ENCODE data around the gene MRPL11.

MRPL11 gene

DNA sequence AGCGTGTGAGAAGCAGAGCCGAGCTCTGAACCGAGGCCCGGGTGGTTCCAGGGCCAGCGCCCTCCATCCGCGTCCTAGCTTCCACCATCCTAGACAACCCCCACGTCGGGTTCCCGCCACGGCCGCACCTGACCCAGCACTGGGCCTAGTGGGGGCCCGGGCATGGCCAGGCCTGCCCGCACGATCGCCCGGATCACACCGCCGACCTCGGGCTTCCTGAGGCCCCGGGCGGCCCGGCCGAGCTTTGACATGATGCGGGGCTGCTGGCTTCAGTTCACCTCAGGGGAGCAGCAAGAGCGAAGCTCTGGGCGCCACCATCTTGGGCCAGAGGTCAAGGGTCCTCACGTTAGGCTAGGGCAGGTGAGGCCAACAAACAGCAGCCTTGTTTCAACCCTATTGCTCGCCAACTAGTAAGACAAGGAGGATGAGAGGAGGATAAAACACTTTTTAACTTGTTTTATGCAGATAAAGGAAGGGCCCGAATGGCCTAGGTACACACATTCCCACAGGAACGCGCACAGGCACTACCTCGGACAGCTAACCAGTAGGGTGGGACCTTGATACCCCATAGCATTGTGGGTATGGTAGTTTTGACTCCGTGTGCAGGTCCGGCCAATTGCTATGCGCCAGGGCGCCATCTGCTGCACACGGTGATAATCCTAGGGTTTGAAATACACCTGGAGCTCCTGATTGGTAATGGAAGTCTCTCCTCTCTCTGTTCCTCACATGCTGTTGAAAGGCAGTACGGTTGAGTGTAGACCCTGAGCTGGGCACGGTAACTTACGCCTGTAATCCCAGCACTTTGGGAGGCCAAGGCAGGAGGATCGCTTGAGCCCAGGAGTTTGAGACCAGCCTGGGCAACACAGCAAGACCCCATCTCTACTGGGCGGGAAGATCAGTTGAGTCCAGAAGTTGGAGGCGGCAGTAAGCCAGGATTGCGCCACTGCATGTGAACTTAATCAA lies at the start of gene MRPL11:
TSS of gene MRPL11 (minus strand) at position 345 of the 963 bp plus-strand sequence. CDS start at position 251, 94 bp downstream.
- peaks cover 9% of the 10 kb centered on the region for H3K4me1 ChIP-seq (ENCODE audit: control insufficient read depth, insufficient read depth, low read length, unreplicated experiment)
- H3K79me2 ChIP-seq (ENCODE audit: control insufficient read depth, insufficient read depth, low read length, unreplicated experiment) = no peaks in the 10 kb centered on the region
- H3K27ac ChIP-seq (ENCODE audit: low read depth, low read length) = peak within 1 kb of the TSS; percentile 63
- peak within 1 kb of the TSS; percentile 87 for H3K4me3 ChIP-seq (ENCODE audit: low read depth, low read length)
- peaks cover 8% of the 10 kb centered on the region; the same call in 1 of the 2 replicates for H3K36me3 ChIP-seq (ENCODE audit: insufficient read depth, low read length)
- H2AFZ ChIP-seq (ENCODE audit: low read length, unreplicated experiment) = peak within 1 kb of the TSS; percentile 92
- H3K27me3 ChIP-seq (ENCODE audit: insufficient read depth, low read length) = no peaks in the 10 kb centered on the region

- no peak overlapping the region for H2AFZ ChIP-seq (ENCODE audit: low read length, unreplicated experiment)
- H3K79me2 ChIP-seq (ENCODE audit: control insufficient read depth, insufficient read depth, low read length, unreplicated experiment) = no peaks in the 10 kb centered on the region
- H3K36me3 ChIP-seq (ENCODE audit: insufficient read depth, low read length) = 0 out of 2 replicates have a peak, but pooled peaks cover 4% of the 10 kb centered on the region
- no peaks in the 10 kb centered on the region for H3K27me3 ChIP-seq (ENCODE audit: insufficient read depth, low read length)
- no peak overlapping the region for H3K27ac ChIP-seq (ENCODE audit: low read depth, low read length)
- no peaks in the 10 kb centered on the region for H3K4me1 ChIP-seq (ENCODE audit: control insufficient read depth, insufficient read depth, low read length, unreplicated experiment)
- H3K4me3 ChIP-seq (ENCODE audit: low read depth, low read length) = no peak overlapping the region
These were observed 46.2 kb upstream of the MRPL11 start for GRCh38 chr11:66484806-66485380.

DNA sequence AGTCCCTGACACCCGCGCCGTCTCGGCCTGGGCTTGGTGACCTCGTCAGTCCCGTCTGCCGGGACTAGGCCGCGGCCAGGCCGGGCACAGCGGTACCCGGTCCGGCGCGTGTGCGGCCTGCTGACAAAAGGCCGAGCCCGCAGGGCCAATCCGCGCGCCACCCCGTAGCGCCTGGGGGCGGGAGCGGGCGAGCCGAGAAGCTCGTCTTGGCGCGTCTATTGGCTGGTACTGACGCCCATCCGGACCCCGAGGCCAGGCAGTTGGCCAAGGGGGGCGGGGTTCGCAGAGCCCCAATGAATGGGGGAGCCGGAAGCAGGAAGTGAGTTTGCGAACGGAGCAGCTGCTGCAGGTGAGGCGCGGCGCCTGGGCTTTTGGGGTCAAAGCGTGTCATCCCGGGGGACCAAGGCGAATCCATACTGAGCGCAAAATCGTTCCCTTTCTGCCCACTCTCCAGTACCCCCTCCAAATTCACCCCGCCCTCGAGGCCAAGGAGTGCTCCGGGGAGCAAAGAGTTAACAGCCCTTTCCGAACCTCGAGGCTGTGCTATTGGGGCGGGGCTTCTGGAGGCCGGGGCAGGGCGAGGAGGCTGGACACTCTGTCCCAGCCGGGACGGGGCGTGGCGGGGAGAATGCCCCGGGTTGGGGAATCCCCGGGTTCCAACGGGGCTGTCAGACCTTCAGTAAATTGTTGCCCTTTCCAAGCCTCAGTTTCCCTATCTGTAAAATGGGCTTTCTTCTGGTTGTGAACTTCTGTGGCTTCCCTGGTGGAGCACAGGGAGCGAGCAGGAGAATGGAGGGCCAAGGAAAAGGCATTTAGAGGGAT lies 41.7 kb upstream of the MRPL11 start, which contains the start of gene DPP3:
TSS of gene DPP3 (plus strand) at position 318 of the 822 bp plus-strand sequence. CDS start 1,767 bp downstream, outside the sequence.
- peak within 1 kb of the TSS; percentile 71 for H3K27ac ChIP-seq (ENCODE audit: low read depth, low read length)
- peak within 1 kb of the TSS; percentile 84 for H3K4me3 ChIP-seq (ENCODE audit: low read depth, low read length)
- no peaks in the 10 kb centered on the region for H3K27me3 ChIP-seq (ENCODE audit: insufficient read depth, low read length)
- no peaks in the 10 kb centered on the region for H3K79me2 ChIP-seq (ENCODE audit: control insufficient read depth, insufficient read depth, low read length, unreplicated experiment)
- peaks cover 5% of the 10 kb centered on the region for H3K4me1 ChIP-seq (ENCODE audit: control insufficient read depth, insufficient read depth, low read length, unreplicated experiment)
- H3K36me3 ChIP-seq (ENCODE audit: insufficient read depth, low read length) = no peaks in the 10 kb centered on the region
- peak within 1 kb of the TSS; percentile 62 for H2AFZ ChIP-seq (ENCODE audit: low read length, unreplicated experiment)

GRCh38 chr11:66479394-66480116 lies 40.9 kb upstream of the MRPL11 start:
- Histone ChIP-seq H3K27ac (ENCODE audit: low read depth, low read length) (peak overlapping the region; percentile 71), H2AFZ (ENCODE audit: low read length, unreplicated experiment) (peak overlapping the region; percentile 62), H3K36me3 (ENCODE audit: insufficient read depth, low read length) (no peaks in the 10 kb centered on the region), H3K79me2 (ENCODE audit: control insufficient read depth, insufficient read depth, low read length, unreplicated experiment) (no peaks in the 10 kb centered on the region), H3K4me3 (ENCODE audit: low read depth, low read length) (peak overlapping the region; percentile 84), H3K4me1 (ENCODE audit: control insufficient read depth, insufficient read depth, low read length, unreplicated experiment) (peaks cover 5% of the 10 kb centered on the region), H3K27me3 (ENCODE audit: insufficient read depth, low read length) (no peaks in the 10 kb centered on the region)

DNA sequence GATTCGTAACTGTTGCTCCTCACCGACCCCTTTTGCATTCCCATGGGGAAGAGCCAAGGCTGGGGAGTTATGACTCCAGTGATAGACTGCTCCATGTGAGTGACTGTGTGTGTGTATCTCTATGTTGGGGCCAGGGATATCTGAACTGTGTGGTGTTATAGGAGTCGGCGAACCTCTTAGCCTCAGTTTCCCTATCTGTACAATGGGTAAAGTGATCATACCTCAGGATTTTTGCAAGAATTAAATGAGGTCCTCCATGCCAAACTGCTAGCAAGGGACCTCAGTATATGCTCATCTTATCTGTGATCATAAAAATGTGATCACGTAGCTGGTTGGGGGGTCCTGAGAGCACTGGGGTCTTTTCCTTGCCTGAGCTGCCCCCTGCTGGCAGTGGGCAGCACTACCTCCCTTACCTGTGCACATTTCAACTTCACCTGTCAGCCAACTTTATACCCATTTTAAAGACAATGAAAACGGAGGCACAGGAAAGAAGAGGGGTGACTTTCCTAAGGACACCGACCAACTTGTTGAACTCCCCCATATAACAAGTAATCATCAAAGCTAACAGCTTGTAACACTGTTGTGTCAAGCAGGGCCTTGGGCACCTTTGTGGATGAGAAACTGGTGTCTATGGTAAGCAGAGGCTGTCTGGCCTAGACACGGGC lies 40.2 kb upstream of the MRPL11 start:
- H3K4me1 ChIP-seq (ENCODE audit: control insufficient read depth, insufficient read depth, low read length, unreplicated experiment) = peaks cover 5% of the 10 kb centered on the region
- H3K27me3 ChIP-seq (ENCODE audit: insufficient read depth, low read length) = no peaks in the 10 kb centered on the region
- no peaks in the 10 kb centered on the region for H3K79me2 ChIP-seq (ENCODE audit: control insufficient read depth, insufficient read depth, low read length, unreplicated experiment)
- H3K4me3 ChIP-seq (ENCODE audit: low read depth, low read length) = peak overlapping the region; percentile 84
- peak overlapping the region; percentile 71 for H3K27ac ChIP-seq (ENCODE audit: low read depth, low read length)
- H2AFZ ChIP-seq (ENCODE audit: low read length, unreplicated experiment) = no peak overlapping the region
- H3K36me3 ChIP-seq (ENCODE audit: insufficient read depth, low read length) = no peaks in the 10 kb centered on the region

DNA sequence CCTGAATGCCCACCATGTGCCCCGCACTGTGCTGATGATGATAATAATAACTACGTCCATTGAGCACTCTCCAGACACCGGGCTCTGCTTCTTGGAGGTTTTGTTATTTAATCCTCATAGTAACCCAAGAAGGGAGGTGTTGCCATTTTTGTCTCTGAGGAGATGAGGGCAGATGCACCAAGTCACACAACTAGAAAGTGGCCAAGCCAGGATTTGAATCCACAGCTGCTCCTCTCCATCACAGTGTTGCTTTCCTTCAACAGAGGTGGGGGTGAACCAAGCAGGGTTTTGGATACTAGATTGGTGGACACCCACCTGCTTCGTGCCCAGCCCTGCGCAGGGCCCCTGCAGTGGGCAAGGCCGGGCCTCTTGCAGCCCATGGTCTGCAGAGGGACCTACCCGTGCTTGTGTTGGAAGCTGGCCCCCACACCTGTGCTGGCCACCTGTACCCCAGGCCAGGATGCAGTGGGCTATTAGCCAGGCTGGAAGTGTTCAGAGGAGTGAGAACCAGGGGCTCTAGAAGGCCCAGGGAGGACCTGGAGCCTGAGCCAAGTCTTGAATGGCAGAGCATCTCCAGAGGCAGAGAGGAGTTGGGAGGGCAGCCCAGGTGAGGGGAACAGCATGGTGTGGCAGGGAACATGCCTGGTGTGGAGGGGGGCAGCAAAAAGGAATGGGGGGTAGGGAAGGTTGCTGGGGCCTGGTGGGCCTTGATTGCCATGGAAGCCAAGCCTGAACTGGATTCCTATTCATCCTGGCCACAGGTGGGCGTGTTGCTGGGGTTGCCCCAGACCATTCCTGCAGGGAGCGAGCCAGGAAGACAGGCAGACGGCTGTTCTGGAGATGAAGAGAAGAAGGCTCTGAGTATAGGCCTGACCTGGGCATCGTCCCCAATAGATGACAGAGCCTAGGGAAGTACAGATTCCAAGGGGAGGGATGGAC lies 38.9 kb upstream of the MRPL11 start:
- Histone ChIP-seq H3K4me3 (ENCODE audit: low read depth, low read length) (no peak overlapping the region), H3K79me2 (ENCODE audit: control insufficient read depth, insufficient read depth, low read length, unreplicated experiment) (no peaks in the 10 kb centered on the region), H2AFZ (ENCODE audit: low read length, unreplicated experiment) (no peak overlapping the region), H3K27ac (ENCODE audit: low read depth, low read length) (no peak overlapping the region), H3K4me1 (ENCODE audit: control insufficient read depth, insufficient read depth, low read length, unreplicated experiment) (peaks cover 5% of the 10 kb centered on the region), H3K36me3 (ENCODE audit: insufficient read depth, low read length) (no peaks in the 10 kb centered on the region), H3K27me3 (ENCODE audit: insufficient read depth, low read length) (no peaks in the 10 kb centered on the region)

DNA sequence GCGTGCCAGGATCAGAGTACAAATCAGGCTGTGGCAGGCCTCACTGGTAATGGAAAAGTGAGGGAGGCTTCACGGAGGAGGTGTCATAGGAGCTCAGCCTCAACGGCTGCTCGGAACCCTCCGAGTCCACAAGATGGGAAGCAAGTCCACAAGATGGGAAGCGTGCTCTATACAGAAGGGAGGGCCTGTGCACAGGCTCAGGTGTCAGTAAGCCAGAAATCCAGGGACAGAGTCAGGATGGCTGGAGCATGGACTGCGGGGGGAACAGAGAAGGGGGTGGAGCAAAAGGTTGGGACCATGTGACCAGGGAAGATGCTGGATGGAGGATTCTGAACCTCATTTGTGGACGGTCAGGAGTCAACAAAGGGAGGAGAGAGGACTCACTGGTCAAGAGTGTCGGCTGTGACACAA lies 38.2 kb upstream of the MRPL11 start:
- no peaks in the 10 kb centered on the region for H3K36me3 ChIP-seq (ENCODE audit: insufficient read depth, low read length)
- H3K79me2 ChIP-seq (ENCODE audit: control insufficient read depth, insufficient read depth, low read length, unreplicated experiment) = no peaks in the 10 kb centered on the region
- peaks cover 5% of the 10 kb centered on the region for H3K4me1 ChIP-seq (ENCODE audit: control insufficient read depth, insufficient read depth, low read length, unreplicated experiment)
- no peak overlapping the region for H3K27ac ChIP-seq (ENCODE audit: low read depth, low read length)
- no peaks in the 10 kb centered on the region for H3K27me3 ChIP-seq (ENCODE audit: insufficient read depth, low read length)
- H3K4me3 ChIP-seq (ENCODE audit: low read depth, low read length) = no peak overlapping the region
- H2AFZ ChIP-seq (ENCODE audit: low read length, unreplicated experiment) = no peak overlapping the region

- H2AFZ ChIP-seq (ENCODE audit: low read length, unreplicated experiment) = no peak overlapping the region
- no peaks in the 10 kb centered on the region for H3K36me3 ChIP-seq (ENCODE audit: insufficient read depth, low read length)
- H3K79me2 ChIP-seq (ENCODE audit: control insufficient read depth, insufficient read depth, low read length, unreplicated experiment) = no peaks in the 10 kb centered on the region
- peaks cover 5% of the 10 kb centered on the region for H3K4me1 ChIP-seq (ENCODE audit: control insufficient read depth, insufficient read depth, low read length, unreplicated experiment)
- no peaks in the 10 kb centered on the region for H3K27me3 ChIP-seq (ENCODE audit: insufficient read depth, low read length)
- no peak overlapping the region for H3K4me3 ChIP-seq (ENCODE audit: low read depth, low read length)
- H3K27ac ChIP-seq (ENCODE audit: low read depth, low read length) = no peak overlapping the region
These were observed 37.7 kb upstream of the MRPL11 start for GRCh38 chr11:66476173-66476840.
